HepG2 (cell line): ENCODE results near the gene CYP4F8. TPM values are rescaled to one million over a fixed set of nuclear protein-coding genes. Genes with fewer than 3 reads are reported as not detected.

Experiments used
- BCL6 ChIP-seq: IDR thresholded peaks from 2 replicates; pipeline ENCODE4 v1.6.1; 2016; ENCODE audit warnings: missing genetic modification reagents, missing compliant biosample characterization
- CHD2 ChIP-seq: IDR thresholded peaks from 2 replicates; pipeline ENCODE4 v1.6.1; 2011; ENCODE audit warnings: low read depth, low read length, improper control_type of control experiment
- HDAC1 ChIP-seq: sonication (generic); formaldehyde crosslinking; IDR thresholded peaks from 2 replicates; pipeline ENCODE4 v1.5.1; 2020; ENCODE audit warnings: mild to moderate bottlenecking, missing genetic modification reagents
- HNF4G ChIP-seq, 2 experiments: sonication (generic) in 1 of 2; formaldehyde crosslinking in 1 of 2; IDR thresholded peaks; 2 replicates each; pipeline versions ENCODE4 v1.4.0 to v1.6.1; 2011 to 2020; ENCODE audit warnings: borderline replicate concordance in 2 of 2, low read depth in 2 of 2, mild to moderate bottlenecking in 2 of 2, low read length in 1 of 2, missing genetic modification reagents in 1 of 2, moderate library complexity in 1 of 2
- HOMEZ ChIP-seq: IDR thresholded peaks from 2 replicates; pipeline ENCODE4 v1.6.1; 2016; ENCODE audit warnings: low read depth
- HOXA9 ChIP-seq: sonication (generic); formaldehyde crosslinking; IDR thresholded peaks from 2 replicates; pipeline ENCODE4 v1.8.1; 2022; ENCODE audit warnings: missing genetic modification reagents, mild to moderate bottlenecking, moderate library complexity, borderline replicate concordance
- PHF20 ChIP-seq: sonication (generic); formaldehyde crosslinking; IDR thresholded peaks from 2 replicates; pipeline ENCODE4 v1.5.0; 2020; ENCODE audit warnings: mild to moderate bottlenecking, missing genetic modification reagents
- POGZ ChIP-seq: sonication (generic); formaldehyde crosslinking; IDR thresholded peaks from 2 replicates; pipeline ENCODE4 v1.4.0; 2020; ENCODE audit warnings: mild to moderate bottlenecking, missing genetic modification reagents
- RBFOX2 ChIP-seq: fragments of 200-400 bp; formaldehyde crosslinking; IDR thresholded peaks from 2 replicates; pipeline ENCODE4 v1.6.1; 2017; ENCODE audit warnings: low read depth, mild to moderate bottlenecking, low read length
- REST ChIP-seq, 2 experiments: IDR thresholded peaks; 2 replicates each; pipeline ENCODE4 v1.6.1; 2011 to 2012; ENCODE audit warnings: low read length in 2 of 2, borderline replicate concordance in 1 of 2, low read depth in 1 of 2, mild to moderate bottlenecking in 1 of 2, moderate library complexity in 1 of 2
- SMAD1 ChIP-seq: sonication (generic); formaldehyde crosslinking; IDR thresholded peaks from 2 replicates; pipeline ENCODE4 v1.4.0; 2020; ENCODE audit warnings: missing genetic modification reagents, low read depth, mild to moderate bottlenecking, borderline replicate concordance
- TFDP2 ChIP-seq: sonication (generic); formaldehyde crosslinking; IDR thresholded peaks from 2 replicates; pipeline ENCODE4 v1.4.0; 2020; ENCODE audit warnings: missing genetic modification reagents
- ZBTB49 ChIP-seq: sonication (generic); formaldehyde crosslinking; IDR thresholded peaks from 2 replicates; pipeline ENCODE4 v1.4.0; 2020; ENCODE audit warnings: missing genetic modification reagents, borderline replicate concordance
- ZNF552 ChIP-seq: sonication (generic); formaldehyde crosslinking; IDR thresholded peaks from 2 replicates; pipeline ENCODE4 v1.9.0; 2022; ENCODE audit warnings: missing genetic modification reagents, mild to moderate bottlenecking, borderline replicate concordance
- ZNF83 ChIP-seq: sonication (generic); formaldehyde crosslinking; IDR thresholded peaks from 2 replicates; pipeline ENCODE4 v1.4.0; 2020; ENCODE audit warnings: missing genetic modification reagents, mild to moderate bottlenecking, borderline replicate concordance
- polyA plus RNA-seq, 8 experiments: library from polyadenylated mRNA; depleted of rRNA in 3 of 8; stranded (reverse) in 7 of 8; unstranded in 1 of 8; fragments of >200 nt; fragmentation: Illumina TruSeq in 4 of 8; extraction: Trizol in 4 of 8; gene quantifications; 2 replicates each; pipeline versions ENCODE4 v1.2.1 to v1.2.3, GENCODE V29; 2011 to 2016; ENCODE audit warnings: low read depth in 4 of 8, missing spikeins in 1 of 8, mixed read lengths in 1 of 8; ENCODE audit not compliant: insufficient read depth in 1 of 8
- total RNA-seq, 5 experiments: library from RNA; depleted of rRNA; stranded (reverse); fragments of >200 nt; fragmentation: Illumina TruSeq; extraction: Trizol; gene quantifications; 2 replicates each; pipeline ENCODE4 v1.2.3, GENCODE V29; 2016; ENCODE audit warnings: low read depth in 1 of 5
- TF ChIP-seq, protein P1 (sequence below): sonication (generic); formaldehyde crosslinking; IDR thresholded peaks from 2 replicates; pipeline ENCODE4 v1.4.0; 2020; ENCODE audit warnings: mild to moderate bottlenecking, missing genetic modification reagents

The CYP4F8 gene
- total and polyA plus RNA-seq, 2 of the 13 experiments (the other 11 are each of a cell fraction or from before 2014, with no cell fraction given), result not detected

DNA sequence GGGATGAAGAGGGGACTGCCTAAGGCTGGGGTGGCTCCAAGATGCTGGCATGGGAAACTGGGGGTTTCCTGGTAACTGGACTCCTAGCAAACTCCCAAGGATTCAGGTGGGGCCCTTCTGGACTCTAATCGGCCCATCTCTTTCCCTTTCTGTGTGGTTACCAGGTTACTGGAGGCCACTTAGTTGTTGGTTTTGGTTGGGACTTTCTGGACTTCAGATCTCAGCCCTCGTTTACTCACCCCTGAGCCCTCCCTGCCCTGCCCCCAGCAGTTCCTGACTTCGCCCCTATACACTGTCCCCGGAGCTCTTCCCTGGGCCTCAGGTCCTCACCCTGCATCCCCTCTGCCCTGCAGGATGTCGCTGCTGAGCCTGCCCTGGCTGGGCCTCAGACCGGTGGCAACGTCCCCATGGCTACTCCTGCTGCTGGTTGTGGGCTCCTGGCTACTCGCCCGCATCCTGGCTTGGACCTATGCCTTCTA lies 58.2 kb downstream of the CYP4F8 start (continued):
- TF ChIP-seq ZBTB49 (CRISPR knock-in tag) (no peak), REST (IDR thresholded peaks at IDR 0.05; ENCODE audit: borderline replicate concordance in 1 of 2, low read depth in 1 of 2, low read length in 2 of 2) (0 out of 4 replicates have a peak, but pooled peaks of 1 of the 2 experiments have one; percentile 41), HOMEZ (CRISPR knock-in tag) (no peak), SMAD1 (CRISPR knock-in tag) (peak; percentile 33; the same call in 1 of the 2 replicates), ZNF552 (CRISPR knock-in tag) (0 out of 2 replicates have a peak, but pooled peaks have one; percentile 46), HNF4G (IDR thresholded peaks at IDR 0.05; ENCODE audit: borderline replicate concordance, low read depth, low read length) (peak; percentile 85), HNF4G (CRISPR knock-in tag; IDR thresholded peaks at IDR 0.05; ENCODE audit: borderline replicate concordance, low read depth) (no peak), HOXA9 (CRISPR knock-in tag) (no peak), BCL6 (0 out of 2 replicates have a peak, but pooled peaks have one; percentile 12), RBFOX2 (no peak; the same call in 1 of the 2 replicates), ZNF83 (CRISPR knock-in tag) (0 out of 2 replicates have a peak, but pooled peaks have one; percentile 50), PHF20 (CRISPR knock-in tag) (0 out of 2 replicates have a peak, but pooled peaks have one; percentile 18), POGZ (peak; percentile 35; the same call in 1 of the 2 replicates), TFDP2 (CRISPR knock-in tag) (peak; percentile 29; the same call in 1 of the 2 replicates), CHD2 (0 out of 2 replicates have a peak, but pooled peaks have one; percentile 32), HDAC1 (peak; percentile 48; the same call in 1 of the 2 replicates)
- TF ChIP-seq, protein P1, sequence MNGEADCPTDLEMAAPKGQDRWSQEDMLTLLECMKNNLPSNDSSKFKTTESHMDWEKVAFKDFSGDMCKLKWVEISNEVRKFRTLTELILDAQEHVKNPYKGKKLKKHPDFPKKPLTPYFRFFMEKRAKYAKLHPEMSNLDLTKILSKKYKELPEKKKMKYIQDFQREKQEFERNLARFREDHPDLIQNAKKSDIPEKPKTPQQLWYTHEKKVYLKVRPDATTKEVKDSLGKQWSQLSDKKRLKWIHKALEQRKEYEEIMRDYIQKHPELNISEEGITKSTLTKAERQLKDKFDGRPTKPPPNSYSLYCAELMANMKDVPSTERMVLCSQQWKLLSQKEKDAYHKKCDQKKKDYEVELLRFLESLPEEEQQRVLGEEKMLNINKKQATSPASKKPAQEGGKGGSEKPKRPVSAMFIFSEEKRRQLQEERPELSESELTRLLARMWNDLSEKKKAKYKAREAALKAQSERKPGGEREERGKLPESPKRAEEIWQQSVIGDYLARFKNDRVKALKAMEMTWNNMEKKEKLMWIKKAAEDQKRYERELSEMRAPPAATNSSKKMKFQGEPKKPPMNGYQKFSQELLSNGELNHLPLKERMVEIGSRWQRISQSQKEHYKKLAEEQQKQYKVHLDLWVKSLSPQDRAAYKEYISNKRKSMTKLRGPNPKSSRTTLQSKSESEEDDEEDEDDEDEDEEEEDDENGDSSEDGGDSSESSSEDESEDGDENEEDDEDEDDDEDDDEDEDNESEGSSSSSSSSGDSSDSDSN (CRISPR knock-in tag), result peak; percentile 92
